Left ventricle myocardium inferior (tissue), 1 donor: ENCODE measurements around the gene CALM3. TPM values are rescaled to one million over a fixed set of nuclear protein-coding genes. Genes with fewer than 3 reads are reported as not detected.
"Not testable (repeated sequence)": the region's sequence is repeated elsewhere in the genome, so short reads cannot be mapped to it uniquely, and the experiment has no call there.

Experiments
- DNase-seq: peaks from one replicate; pipeline ENCODE4 v3.0.0-alpha.2; 2020
- H3K27ac ChIP-seq: fragments of 200-600 bp; replicated peaks from 2 replicates; pipeline ENCODE4 v1.8.0; 2021
- H3K27me3 ChIP-seq: fragments of 200-600 bp; 2 replicates; pipeline ENCODE4 v1.8.0; 2021; ENCODE audit warnings: low read depth
- H3K36me3 ChIP-seq: fragments of 200-600 bp; 2 replicates; pipeline ENCODE4 v1.8.0; 2021
- H3K4me1 ChIP-seq: fragments of 200-600 bp; 2 replicates; pipeline ENCODE4 v1.8.0; 2021
- H3K4me3 ChIP-seq: fragments of 200-600 bp; 2 replicates; pipeline ENCODE4 v1.8.0; 2021; ENCODE audit warnings: mild to moderate bottlenecking, moderate library complexity
- H3K9me3 ChIP-seq: fragments of 200-600 bp; replicated peaks from 2 replicates; pipeline ENCODE4 v1.8.0; 2021
- intact Hi-C: fragments of 100-400 bp; cut with micrococcal nuclease; formaldehyde crosslinking; loops from one replicate; pipeline ENCODE4 v1.11.0; 2022
- total RNA-seq: library from RNA; stranded (reverse); fragmentation: NEBNext Ultra II Directional; extraction: Animal tissue kit (Norgen Biotek cat#: 25700); gene quantifications from one replicate; pipeline ENCODE4 v1.2.1, GENCODE V29; 2021
- TF ChIP-seq, protein P1 (sequence below): fragments of 200-600 bp; IDR thresholded peaks from 2 replicates; pipeline ENCODE4 v1.8.0; 2021; ENCODE audit warnings: antibody characterized with exemption, mild to moderate bottlenecking, borderline replicate concordance
- donor health status: DM: no; HTN: yes; CAD: no; lungs with severe emphysema.

CALM3 gene
- total RNA-seq, 1 donor from 2014 or later = 294 TPM

DNA sequence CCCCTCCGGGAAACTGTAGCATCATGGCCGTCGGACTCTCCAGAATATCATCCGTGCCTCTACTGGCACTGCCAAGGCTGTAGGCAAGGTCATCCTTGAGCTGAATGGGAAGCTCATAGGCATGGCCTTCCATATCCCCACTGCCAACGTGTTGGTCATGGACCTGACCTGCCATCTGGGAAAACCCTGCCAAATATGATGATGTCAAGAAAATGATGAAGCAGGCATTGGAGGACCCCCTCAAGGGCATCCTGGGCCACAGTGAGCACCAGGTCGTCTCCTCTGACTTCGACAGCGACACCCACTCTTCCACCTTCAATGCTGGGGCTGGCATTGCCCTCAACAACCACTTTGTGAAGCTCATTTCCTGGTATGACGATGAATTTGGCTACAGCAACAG lies 41.9 kb upstream of the CALM3 start:
- intact Hi-C loops = no loop called here
- no peak overlapping the region for H3K4me3 ChIP-seq
- TF ChIP-seq, protein P1, sequence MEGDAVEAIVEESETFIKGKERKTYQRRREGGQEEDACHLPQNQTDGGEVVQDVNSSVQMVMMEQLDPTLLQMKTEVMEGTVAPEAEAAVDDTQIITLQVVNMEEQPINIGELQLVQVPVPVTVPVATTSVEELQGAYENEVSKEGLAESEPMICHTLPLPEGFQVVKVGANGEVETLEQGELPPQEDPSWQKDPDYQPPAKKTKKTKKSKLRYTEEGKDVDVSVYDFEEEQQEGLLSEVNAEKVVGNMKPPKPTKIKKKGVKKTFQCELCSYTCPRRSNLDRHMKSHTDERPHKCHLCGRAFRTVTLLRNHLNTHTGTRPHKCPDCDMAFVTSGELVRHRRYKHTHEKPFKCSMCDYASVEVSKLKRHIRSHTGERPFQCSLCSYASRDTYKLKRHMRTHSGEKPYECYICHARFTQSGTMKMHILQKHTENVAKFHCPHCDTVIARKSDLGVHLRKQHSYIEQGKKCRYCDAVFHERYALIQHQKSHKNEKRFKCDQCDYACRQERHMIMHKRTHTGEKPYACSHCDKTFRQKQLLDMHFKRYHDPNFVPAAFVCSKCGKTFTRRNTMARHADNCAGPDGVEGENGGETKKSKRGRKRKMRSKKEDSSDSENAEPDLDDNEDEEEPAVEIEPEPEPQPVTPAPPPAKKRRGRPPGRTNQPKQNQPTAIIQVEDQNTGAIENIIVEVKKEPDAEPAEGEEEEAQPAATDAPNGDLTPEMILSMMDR = no peak

DNA sequence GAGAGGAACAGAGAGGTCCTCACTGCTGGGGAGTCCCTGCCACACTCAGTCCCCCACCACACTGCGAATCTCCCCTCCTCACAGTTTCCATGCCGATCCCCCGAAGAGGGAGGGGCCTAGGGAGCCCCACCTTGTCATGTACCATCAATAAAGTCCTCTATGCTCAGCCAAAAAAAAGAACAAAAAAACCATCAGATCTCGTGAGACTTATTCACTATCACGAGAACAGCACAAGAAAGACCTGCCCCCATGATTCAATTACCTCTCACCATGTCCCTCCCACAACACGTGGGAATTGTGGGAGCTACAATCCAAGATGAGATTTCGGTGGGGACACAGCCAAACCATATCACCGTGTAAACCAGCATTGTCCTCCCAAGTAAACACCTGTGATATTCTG lies 41.5 kb upstream of the CALM3 start:
- H3K27me3 ChIP-seq, H3K4me3 ChIP-seq, H3K4me1 ChIP-seq, H3K27ac ChIP-seq, intact Hi-C loops, H3K36me3 ChIP-seq, DNase-seq: not testable (repeated sequence)
- peaks cover 13% of the 10 kb centered on the region for H3K9me3 ChIP-seq

More for the DNA sequence above, 41.9 kb upstream of the CALM3 start:
- no peak for DNase-seq
- Histone ChIP-seq H3K4me1 (no peaks in the 10 kb centered on the region), H3K27me3 (no peaks in the 10 kb centered on the region), H3K9me3 (peaks cover 13% of the 10 kb centered on the region), H3K27ac (no peak overlapping the region), H3K36me3 (no peaks in the 10 kb centered on the region)

DNA sequence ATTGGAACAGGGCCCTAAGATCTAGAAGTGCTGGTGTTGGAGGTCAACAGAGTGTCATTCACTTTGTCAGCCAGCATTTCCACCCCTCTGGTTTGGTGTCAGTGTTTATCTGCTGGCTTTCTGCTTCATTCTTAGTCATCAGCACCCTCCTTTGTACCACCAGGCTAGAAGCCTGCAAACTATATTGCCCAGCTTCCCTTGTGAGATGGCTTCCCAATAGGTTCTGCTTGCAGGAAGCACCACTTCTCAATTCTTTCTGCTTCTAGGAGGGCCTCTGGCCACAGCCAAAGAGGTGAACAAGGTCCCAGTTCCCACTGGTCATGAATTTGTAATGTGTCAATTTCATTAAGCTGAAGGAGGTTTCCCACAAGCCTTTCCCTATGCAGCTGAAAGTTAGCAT lies 36.4 kb upstream of the CALM3 start:
- Histone ChIP-seq H3K4me1 (no peaks in the 10 kb centered on the region), H3K27me3 (no peaks in the 10 kb centered on the region), H3K4me3 (no peak overlapping the region), H3K36me3 (no peaks in the 10 kb centered on the region), H3K27ac (no peak overlapping the region), H3K9me3 (no peaks in the 10 kb centered on the region)
- TF ChIP-seq, protein P1 = no peak
- intact Hi-C loops = no loop called here
- no peak for DNase-seq

DNA sequence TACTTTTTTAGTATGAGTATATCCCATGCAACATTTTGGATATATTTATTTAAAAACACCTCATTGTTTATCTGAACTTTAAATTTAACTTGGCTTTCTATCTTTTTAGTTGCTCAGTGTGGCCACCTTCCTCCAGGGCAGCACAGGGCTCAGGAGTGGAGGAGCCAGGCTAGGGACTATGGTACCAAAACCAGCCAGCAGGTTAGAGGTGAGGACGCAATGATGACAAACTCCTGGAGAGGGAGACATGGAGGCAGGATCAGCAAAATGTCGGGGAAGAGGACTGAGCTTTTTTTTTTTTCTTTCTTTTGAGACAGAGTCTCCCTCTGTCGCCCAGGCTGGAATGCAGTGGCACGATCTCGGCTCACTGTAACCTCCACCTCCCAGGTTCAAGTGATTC lies 29.6 kb upstream of the CALM3 start:
- no peaks in the 10 kb centered on the region for H3K4me1 ChIP-seq
- H3K27ac ChIP-seq = no peak overlapping the region
- H3K27me3 ChIP-seq = no peaks in the 10 kb centered on the region
- intact Hi-C loops = no loop called here
- TF ChIP-seq, protein P1 = no peak
- H3K36me3 ChIP-seq = no peaks in the 10 kb centered on the region
- H3K4me3 ChIP-seq = no peak overlapping the region
- no peak for DNase-seq
- H3K9me3 ChIP-seq = no peaks in the 10 kb centered on the region

DNA sequence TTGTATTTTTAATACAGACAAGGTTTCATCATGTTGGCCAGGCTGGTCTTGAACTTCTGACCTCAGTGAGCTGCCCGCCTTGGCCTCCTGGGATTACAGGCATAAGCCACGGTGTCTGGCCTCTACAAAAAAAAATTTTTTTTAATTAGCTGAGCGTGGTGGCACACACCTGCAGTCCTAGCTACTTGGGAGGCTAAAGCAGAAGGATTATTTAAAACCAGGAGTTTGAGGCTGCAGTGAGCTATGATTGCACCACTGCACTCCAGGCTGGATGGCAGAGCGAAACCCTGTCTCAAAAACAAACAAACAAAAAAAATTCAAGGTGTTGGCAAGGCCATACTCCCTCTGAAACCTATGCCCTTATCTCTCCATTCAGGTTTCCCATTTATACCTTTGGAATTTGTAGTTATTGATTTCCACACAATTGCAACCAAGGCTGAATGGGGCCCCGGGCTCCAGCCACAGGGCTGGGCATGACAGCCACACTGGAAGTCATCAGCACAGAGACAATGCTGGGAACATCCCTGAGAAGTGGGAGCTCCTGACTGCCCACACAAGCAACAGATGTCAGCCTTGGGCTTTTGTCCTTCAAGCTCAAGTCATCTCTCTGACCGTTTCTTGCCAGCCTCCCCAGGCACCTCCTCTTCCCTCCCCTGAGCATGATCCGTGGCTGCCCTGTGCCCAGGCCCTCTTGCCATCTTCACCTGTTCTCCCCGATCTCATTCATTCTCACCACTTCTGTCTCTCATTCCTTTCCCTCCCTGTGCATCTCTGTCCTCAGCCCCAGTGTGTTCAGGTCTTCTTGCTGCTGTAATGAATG lies 27.2 kb upstream of the CALM3 start:
- Histone ChIP-seq H3K36me3 (no peaks in the 10 kb centered on the region), H3K27ac (no peak overlapping the region), H3K4me1 (no peaks in the 10 kb centered on the region), H3K4me3 (no peak overlapping the region), H3K9me3 (no peaks in the 10 kb centered on the region), H3K27me3 (no peaks in the 10 kb centered on the region)
- TF ChIP-seq, protein P1 = no peak
- intact Hi-C loops = no loop called here
- no peak for DNase-seq

DNA sequence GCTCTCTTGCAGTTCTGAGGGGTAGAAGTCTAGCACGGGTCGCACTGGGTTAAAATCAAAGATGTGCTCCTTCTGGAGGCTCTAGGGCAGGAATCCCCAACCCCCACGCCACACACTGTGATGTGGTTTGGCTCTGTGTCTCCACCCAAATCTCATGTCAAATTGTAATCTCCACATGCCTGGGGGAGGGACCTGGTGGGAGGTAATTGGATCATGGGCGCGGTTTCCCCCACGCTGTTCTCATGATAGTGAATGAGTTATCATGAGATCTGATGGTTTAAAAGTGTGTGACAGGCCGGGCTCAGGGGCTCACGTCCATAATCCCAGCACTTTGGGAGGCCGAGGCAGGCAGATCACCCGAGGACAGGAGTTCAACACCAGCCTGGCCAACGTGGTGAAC lies 26.6 kb upstream of the CALM3 start:
- H3K9me3 ChIP-seq = no peaks in the 10 kb centered on the region
- TF ChIP-seq, protein P1 = no peak
- no peak overlapping the region for H3K4me3 ChIP-seq
- intact Hi-C loops = no loop called here
- H3K27ac ChIP-seq = no peak overlapping the region
- no peak for DNase-seq
- H3K36me3 ChIP-seq = no peaks in the 10 kb centered on the region
- no peaks in the 10 kb centered on the region for H3K27me3 ChIP-seq
- H3K4me1 ChIP-seq = no peaks in the 10 kb centered on the region
